ENCODE measurements around the gene TGFBR2. TPM values are rescaled to one million over a fixed set of nuclear protein-coding genes. Genes with fewer than 3 reads are reported as not detected.

Gene TGFBR2
- total RNA-seq, 1 donor from 2014 or later: 25.7 TPM

- Mint-ChIP-seq H3K4me1 (ENCODE audit: low read depth) (no peaks in the 10 kb centered on the region), H3K4me3 (ENCODE audit: unreplicated experiment) (no peak overlapping the region), H3K27me3 (ENCODE audit: low read depth) (no peaks in the 10 kb centered on the region), H3K36me3 (ENCODE audit: low read depth) (no peaks in the 10 kb centered on the region), H3K27ac (ENCODE audit: unreplicated experiment) (no peak overlapping the region), H3K9me3 (ENCODE audit: low read depth) (no peaks in the 10 kb centered on the region)
- no peak for DNase-seq (ENCODE audit: low spot score)
- no peak for TF ChIP-seq CTCF (IDR thresholded peaks at IDR 0.05)
These were observed 22.4 kb upstream of the TGFBR2 start for GRCh38 chr3:30583973-30584372.

DNA sequence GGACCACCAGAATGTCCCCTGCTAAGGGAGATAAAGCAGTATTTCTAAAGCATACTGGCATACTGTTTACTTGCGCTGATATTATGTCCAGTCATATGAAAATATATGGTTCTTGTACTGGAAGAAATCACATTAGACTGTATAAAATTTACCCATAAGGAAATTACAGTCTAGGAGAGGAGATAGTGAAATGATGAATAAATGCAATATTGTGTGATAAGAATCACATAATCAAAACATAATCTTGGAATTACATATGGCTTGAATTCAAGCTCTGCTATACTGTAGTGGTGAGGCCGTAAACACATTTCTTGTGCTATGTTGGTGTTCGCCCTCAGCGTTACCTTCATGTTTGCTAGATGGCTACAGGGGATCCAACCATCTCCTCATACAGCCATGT lies 20.7 kb upstream of the TGFBR2 start:
- TF ChIP-seq CTCF (IDR thresholded peaks at IDR 0.05): no peak
- no peaks in the 10 kb centered on the region for H3K36me3 Mint-ChIP-seq (ENCODE audit: low read depth)
- H3K27me3 Mint-ChIP-seq (ENCODE audit: low read depth): no peaks in the 10 kb centered on the region
- DNase-seq (ENCODE audit: low spot score): no peak
- H3K4me3 Mint-ChIP-seq (ENCODE audit: unreplicated experiment): no peak overlapping the region
- H3K27ac Mint-ChIP-seq (ENCODE audit: unreplicated experiment): no peak overlapping the region
- H3K9me3 Mint-ChIP-seq (ENCODE audit: low read depth): no peaks in the 10 kb centered on the region
- no peaks in the 10 kb centered on the region for H3K4me1 Mint-ChIP-seq (ENCODE audit: low read depth)

- no peak for DNase-seq (ENCODE audit: low spot score)
- H3K9me3 Mint-ChIP-seq (ENCODE audit: low read depth): no peaks in the 10 kb centered on the region
These were observed 20.1 kb upstream of the TGFBR2 start for GRCh38 chr3:30586096-30586805.

DNA sequence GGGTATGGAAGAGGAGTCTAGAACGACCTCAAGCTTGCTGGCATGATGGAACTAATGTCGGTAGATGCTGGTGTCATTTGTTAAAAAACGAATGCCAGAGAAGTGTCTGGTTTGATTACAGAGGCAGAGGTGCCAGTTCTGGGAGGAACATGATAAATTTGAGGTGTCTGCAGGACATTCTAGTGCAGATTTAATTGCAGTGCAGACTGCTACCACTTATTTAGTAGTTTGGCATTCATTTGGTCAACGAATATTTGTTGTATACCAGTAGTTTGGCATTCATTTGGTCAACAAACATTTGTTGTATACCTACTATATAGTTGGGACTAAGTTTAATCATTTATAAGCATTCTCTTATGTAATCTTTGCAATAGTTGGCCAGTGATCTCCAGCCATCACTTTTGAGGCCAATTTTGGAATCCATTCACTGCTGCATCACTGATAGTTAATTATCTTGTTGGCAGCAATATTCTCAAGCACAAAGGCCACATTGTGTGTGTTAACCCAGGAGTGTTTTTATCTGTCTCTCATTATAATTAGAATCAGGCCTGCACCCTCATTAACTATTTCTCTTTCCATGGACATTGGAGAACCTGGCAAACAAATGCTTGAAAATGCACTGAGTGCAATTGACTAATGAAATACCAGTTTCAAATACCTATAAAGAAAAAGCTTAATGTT lies 19.5 kb upstream of the TGFBR2 start:
- Mint-ChIP-seq H3K27ac (ENCODE audit: unreplicated experiment) (no peak overlapping the region), H3K36me3 (ENCODE audit: low read depth) (no peaks in the 10 kb centered on the region), H3K9me3 (ENCODE audit: low read depth) (no peaks in the 10 kb centered on the region), H3K4me1 (ENCODE audit: low read depth) (no peaks in the 10 kb centered on the region), H3K4me3 (ENCODE audit: unreplicated experiment) (no peak overlapping the region), H3K27me3 (ENCODE audit: low read depth) (no peaks in the 10 kb centered on the region)
- no peak for DNase-seq (ENCODE audit: low spot score)
- TF ChIP-seq CTCF (IDR thresholded peaks at IDR 0.05): no peak

More at GRCh38 chr3:30586096-30586805, 20.1 kb upstream of the TGFBR2 start:
- Mint-ChIP-seq H3K27me3 (ENCODE audit: low read depth) (no peaks in the 10 kb centered on the region), H3K36me3 (ENCODE audit: low read depth) (no peaks in the 10 kb centered on the region), H3K4me3 (ENCODE audit: unreplicated experiment) (no peak overlapping the region), H3K4me1 (ENCODE audit: low read depth) (no peaks in the 10 kb centered on the region), H3K27ac (ENCODE audit: unreplicated experiment) (no peak overlapping the region)
- TF ChIP-seq CTCF (IDR thresholded peaks at IDR 0.05): no peak

GRCh38 chr3:30587904-30588303 lies 18.5 kb upstream of the TGFBR2 start:
- Mint-ChIP-seq H3K27me3 (ENCODE audit: low read depth) (no peaks in the 10 kb centered on the region), H3K36me3 (ENCODE audit: low read depth) (no peaks in the 10 kb centered on the region), H3K4me3 (ENCODE audit: unreplicated experiment) (no peak overlapping the region), H3K27ac (ENCODE audit: unreplicated experiment) (no peak overlapping the region), H3K9me3 (ENCODE audit: low read depth) (peaks cover 7% of the 10 kb centered on the region), H3K4me1 (ENCODE audit: low read depth) (no peaks in the 10 kb centered on the region)
- DNase-seq (ENCODE audit: low spot score): no peak
- TF ChIP-seq CTCF (IDR thresholded peaks at IDR 0.05): no peak

All from chondrocyte (in vitro differentiated cells).